ENCODE measurements around the gene FAM13B.
"Not testable (repeated sequence)": the region's sequence is repeated elsewhere in the genome, so short reads cannot be mapped to it uniquely, and the experiment has no call there.

Gene FAM13B

DNA sequence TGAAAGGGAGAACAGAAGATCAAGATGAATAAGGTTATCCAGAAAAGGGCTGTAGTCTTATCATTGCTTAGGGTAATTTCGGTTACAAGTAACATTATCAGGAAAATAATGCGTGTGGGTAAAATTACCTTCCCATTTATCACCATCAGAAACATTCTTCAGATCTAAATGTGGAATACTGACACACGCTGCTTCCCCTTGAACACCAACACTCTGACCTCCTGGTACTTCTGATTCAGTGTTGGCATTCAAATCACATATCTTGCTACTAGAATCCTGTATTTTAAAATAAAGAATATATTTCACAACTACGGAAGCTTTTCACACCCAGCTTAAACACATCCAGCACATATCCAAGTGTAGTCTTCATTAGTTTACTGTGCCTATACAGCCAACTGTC, 73.4 kb downstream of the FAM13B start:
- DNase-seq = no peak

DNA sequence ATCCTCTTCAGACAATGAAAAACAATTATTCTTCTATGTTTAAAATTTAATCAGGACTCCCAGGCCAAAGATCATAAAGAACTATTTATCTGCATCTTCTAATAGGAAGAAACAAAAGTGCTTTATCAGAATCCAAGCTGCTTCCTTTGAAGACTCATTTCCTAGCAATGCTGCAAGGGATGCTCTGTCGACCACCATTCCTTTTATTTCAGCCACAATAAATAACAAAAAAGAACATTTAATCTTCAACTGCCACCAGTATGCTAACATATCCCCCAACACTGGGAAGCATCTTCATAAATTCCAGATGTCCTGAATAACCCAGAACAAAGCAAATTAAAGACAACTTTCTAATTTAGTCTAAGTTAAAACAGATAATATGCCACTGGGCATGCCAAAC, 74.9 kb downstream of the FAM13B start:
- no peak for DNase-seq

DNA sequence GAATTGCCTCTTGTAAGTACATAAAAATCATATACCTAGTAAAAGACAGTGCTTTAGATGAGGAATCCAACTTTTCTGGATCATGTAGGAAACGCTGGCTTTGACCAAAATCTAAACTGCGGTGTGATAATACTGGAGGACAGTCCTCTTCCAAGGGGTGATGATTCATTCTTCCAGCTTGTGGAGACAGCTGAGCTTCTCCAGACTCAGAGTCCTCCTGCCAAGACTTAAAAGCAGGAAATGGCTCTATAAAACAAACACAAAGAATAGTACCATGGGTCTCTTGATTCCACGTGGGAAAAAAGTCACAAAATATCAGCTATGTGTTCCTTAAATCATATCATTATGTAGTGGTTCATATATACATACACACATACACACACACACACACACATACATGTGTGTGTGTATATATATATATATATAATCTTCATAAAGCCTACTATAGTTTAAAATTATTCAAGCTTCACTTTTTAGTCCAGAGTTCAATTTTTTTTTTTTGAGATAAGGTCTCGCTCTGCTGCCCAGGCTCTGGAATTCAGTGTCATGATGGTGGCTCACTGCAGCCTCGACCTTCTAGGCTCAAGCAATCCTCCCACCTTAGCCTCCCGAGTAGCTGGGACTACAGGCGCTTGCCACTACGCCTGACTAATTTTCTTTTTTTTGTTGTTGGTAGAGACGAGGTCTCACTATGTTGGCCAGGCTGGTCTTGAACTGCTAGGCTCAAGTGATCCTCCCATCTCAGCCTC, 78.6 kb downstream of the FAM13B start:
- no peak for DNase-seq

DNA sequence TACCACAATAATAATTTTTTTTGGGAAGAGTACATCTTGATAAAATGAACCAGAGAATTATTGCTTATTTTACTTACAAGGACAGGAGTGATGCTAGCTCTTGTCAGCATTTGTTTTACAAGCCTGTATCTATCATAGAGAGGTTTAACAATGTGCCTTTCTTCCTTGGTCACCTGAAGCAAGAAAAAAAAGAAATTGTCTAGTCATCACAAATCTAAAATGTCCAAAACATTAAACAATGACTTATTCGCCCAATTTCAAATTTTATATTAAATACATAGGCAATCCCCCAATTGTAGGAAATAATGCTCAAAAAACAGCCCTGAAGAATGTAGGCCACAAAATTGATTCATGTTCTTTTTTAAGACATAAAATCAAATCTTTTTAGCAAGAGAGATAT, 87.1 kb downstream of the FAM13B start:
- DNase-seq = no peak

DNA sequence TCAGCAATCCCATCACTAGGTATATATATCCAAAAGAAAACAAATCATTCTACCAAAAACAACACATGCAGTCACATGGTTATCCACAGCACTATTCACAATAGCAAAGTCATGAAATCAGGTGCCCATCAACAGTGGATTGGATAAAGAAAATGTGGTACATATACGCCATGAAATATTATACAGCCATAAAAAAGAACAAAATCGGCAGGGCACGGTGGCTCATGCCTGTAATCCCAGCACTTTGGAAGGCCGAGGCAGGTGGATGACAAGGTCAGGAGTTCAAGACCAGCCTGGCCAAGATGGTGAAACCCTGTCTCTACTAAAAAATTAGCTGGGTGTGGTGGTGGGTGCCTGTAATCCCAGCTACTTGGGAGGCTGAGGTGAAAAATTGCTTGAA, 88.6 kb downstream of the FAM13B start:
- not testable (repeated sequence) for DNase-seq

DNA sequence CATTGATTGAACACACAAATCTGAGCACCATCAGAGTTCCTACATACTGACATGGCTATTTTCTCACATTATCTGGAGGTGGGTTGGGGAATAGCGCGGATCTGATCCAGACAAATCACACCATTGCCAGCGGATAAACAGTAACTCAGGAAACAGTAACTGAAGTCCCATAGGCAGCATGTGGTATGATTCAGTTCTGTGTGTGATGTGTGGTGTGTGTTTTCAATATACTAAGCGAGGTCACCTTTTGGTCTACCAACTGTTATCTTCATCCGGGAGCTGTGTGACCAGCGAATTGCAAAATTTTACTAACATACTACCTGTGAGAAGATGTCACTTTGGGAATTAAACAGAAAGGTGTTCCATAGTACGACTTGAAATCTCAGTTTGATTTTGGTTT, 93.5 kb downstream of the FAM13B start:
- no peak for DNase-seq

DNA sequence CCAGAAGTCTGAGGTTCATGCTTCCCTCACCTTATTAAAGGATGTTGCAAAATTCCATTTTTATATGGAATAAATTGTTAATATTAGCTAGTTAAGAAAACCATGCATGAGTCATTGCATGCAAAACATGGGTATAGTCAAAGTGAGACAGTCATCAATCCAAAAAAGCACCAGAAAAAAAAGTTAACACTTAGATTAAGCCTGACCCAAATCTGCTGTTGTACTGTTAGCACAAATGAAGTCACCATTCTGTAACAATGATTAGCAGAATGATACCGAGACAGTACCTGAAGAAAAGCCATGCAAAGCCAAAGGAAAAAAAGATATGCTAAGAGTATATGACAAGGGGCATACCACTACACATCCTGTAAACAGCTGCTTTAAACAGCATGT, 94.1 kb downstream of the FAM13B start:
- no peak for DNase-seq

DNA sequence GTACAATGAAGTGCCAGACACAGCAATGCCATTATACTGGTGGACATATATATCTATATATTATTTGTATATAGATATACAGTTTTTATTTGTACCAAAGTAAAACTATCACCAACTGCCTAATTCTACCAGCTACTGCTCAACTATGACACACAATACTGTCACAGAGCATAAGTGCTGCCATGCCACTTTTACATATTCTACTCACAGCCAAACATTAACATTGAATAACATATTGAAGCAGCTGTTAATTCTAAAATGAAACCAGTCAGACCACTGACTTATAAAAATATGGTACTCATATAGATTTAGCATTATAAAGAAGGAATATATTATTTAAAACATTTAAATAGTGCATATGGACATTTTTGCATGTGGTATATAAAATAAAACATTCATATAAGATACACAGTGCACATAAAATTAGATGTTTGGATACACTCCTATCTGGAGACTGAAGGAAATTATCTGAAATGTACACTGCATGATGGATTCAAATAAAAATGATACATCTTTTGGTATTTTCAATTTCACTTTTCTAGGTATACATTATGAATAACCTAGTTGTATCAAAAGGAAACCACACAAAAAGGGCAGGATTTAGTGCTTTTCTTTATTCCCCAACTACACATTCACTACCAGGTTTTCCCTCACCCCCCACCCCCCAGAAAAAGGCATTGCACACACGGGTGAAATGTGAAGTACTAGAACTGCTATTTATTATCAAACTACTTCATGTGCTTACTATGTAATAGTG, 94.7 kb downstream of the FAM13B start:
- no peak for DNase-seq

DNA sequence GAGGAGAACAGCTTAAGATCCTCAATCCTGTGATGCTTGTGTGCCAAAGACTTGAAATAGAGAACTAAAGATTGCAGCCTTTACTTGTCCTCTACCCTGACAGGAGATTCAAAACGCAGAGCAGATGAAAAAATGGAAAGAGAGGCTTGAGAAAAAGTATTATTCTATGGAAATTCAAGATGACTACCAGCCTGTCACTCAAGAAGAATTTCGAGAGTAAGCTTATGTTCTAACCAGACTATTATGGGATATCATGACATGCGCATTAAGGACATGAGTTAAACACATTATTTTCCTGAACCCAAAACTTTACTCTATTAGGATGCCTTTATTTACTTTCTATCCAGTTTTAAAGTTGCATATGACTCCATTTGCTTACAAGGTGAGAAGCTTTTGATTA, 97.2 kb downstream of the FAM13B start:
- no peak for DNase-seq

DNA sequence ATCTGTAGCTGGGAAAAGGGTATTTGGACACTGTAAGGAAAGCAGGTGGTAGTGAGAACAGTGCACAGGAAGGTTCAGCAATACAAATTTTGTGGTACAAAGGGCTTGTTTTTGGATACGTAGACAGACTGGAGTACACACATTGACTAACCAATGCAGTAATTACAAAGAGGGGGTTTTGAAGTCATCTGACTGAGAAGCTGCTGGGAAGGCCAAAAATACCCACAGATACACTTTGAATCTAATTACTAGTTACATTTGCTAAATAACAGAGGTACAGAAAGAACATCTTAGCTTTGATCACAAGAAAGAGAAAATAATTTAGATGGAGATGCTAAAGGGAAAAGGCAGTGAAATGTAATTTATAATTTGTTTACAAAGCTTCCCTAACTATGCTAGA, 97.7 kb downstream of the FAM13B start:
- DNase-seq = no peak

DNA sequence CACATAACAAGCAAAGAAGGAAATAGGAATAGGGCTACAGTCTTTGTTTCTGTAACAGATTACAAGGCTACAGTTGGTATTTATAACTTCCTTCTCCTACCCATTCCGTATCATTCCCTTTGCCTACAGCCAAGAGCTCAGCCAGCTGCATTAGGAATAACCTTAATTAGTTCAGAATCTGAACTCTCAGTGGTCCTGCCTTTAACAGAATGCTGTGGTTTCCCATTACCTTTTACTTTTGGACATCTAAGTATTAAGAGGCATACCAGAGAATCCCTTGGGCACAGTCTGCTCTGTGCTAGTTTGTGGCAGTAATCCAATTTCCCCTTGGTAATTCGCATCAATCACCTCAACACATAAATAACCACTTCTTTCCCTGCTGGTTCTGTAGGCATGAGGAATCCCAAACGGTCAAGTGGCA, 99.4 kb downstream of the FAM13B start:
- no peak for DNase-seq

DNA sequence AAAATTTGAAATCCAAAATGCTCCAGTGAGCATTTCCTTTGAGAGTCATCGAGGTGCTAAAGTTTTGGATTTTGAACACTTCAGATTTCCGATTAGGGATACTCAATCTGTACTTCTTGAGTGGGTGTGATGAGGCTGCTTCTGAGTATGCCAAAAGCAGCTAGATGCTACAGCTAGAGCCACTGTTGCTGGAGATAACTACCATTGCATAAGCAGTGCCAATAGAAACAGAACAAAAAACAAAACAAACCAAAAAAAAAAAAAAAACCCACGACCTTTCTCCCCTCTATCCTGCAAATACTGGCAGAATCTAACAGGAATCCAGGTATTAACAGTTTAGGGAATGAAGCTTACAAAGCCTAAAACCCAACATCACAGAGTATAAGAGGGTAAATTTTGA, 100.1 kb downstream of the FAM13B start:
- no peak for DNase-seq

DNA sequence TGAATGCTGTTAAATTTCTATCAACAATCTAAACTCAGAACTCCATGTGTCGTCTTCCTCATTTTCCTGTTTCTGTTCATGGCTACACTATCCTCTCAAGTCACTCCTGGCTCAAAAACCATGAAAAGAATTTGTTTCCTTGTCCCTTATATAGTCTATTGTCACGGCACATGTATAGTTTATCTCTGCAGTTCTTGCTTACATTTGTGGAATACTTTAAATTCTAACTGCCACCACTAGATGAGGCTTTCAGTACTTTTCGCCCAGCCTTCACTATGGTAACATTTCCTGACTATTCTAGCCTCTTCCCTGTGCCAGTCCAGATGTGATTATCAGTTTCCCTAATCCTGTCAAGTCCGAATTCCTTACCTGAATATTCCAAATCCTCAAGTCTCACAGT, 109.0 kb downstream of the FAM13B start:
- no peak for DNase-seq

DNA sequence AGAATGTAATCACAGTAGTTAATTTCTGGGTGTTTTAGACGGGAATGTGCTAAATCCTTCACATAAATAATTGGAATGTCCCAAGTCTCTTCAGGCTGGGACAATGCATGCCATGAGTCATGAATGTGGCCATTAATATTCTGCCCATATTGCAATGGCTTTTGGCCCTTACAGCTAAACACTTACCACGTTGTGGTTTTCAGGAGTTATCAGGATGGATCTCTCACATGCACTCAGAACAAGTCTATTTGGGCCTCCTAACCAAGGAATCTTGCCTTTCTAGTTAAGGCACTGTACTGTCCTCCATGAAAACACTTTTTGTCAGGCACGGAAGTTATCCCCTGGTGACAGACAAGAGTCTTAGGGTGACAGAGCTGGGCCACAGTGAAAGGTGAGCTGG, 110.9 kb downstream of the FAM13B start:
- no peak for DNase-seq

DNA sequence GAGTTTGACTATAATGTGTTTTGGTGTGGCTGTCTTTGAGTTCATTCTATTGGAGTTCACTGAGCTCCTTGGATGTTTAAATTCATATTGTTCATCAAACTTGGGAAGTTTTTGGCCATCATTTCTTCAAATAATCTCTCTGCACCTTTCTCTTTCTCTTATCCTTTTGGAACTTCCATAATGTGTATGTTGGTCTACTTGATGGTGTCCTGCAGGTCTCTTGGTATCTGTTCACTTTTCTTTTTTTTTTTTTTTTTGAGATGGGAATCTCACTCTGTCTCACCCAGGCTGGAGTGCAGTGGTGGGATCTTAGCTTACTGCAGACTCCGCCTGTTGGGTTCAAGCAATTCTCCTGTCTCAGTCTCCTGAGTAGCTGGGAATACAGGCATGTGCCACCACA, 116.0 kb downstream of the FAM13B start:
- DNase-seq = no peak

DNA sequence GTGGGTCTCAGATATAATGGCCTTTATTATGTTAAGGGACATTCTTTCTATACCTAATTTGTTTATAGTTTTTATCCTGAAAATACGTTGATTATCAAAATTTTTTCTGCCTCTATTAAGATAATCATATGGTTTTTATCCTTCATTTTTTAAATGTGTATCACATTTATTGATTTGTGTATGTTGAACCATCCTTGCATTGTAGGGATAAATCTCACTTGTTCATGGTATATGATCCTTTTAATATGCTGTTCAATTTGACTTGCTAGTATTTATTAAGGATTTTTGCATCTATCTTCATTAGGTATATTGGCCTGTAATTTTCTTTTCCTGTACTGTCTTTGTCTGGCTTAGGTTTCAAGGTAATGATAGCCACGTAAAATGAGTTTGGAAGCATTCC, 118.1 kb downstream of the FAM13B start:
- no peak for DNase-seq

DNA sequence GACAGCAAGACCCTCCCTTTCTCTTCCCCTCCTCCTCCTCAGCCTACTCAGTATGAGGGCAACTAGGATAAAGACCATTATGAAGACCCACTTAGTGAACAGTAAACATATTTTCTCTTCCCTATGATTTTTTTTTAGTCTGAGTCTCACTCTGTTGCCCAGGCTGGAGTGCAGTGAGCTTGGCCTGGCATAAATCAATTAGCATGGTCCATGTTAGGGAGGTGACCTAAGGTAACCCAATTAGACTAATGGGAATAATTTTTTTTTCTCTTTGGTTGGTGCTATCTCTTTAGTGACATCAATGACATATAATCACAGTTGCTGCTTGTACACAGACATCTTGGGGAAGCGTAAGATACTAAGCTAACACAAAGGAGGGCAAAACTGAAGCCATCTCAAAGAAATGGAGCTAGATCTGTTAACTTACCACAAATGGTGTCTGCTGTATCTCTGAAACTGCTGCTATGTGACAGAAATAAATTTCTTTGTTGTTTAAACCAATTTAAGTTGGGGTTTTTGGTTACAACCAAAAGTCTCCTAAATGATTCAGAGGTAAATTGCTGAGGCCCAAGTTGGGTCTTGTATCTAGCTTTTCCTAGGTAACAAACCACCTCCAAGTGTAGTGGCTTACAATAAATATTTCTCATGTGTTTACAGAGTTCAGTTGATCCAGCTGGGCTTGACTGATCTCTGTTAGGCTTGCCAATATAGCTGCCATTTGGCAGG, 130.3 kb downstream of the FAM13B start:
- no peak for DNase-seq

DNA sequence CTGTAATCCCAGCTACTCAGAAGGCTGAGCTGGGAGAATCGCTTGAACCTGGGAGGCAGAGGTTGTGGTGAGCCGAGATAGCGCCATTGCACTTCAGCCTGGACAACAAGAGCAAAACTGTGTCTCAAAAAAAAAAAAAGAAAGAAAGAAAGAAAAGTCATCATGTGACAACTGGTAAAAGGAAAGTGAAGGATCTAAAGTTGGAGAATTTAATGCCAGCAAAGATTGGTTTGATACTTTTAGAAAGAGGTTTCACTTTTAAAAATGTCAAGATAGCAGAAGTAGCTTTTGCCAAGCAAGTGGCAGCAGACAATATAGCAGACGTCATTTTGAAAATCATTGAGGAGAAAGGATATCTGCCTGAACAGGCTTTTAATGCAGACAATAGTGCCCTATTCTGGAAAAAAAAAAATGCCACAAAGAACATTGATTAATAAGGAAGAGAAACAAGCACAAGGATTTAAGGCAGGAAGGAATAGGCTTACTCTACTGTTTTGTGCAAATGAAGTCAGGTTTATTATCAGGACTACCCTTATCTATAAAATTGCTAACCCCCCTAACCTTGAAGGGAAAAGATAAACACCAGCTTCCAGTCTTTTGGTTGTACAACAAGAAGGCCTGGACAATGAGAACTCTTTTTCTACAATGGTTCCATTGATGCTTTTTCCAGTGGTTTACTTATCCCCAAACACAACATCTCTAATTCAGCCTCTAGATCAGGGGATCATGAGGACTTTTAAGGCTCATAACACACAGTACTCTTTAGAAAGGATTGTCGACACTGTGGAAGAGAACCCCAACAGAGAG, 131.7 kb downstream of the FAM13B start:
- no peak for DNase-seq

DNA sequence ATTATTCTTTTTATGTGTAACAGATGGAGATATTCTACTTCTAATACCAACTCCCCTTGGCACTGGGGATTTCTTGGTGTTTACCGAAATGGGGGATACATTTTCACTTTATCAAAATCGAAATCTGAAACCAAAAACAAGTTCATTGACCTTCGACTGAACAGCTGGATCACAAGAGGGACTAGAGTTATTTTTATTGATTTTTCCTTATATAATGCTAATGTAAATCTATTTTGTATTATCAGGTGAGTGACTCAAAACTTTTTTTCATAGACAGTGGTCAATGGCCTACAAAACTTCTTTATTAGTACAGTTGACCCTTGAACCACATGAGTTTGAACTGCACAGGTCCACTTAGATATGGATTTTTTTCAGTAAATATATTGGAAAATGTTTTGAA, 133.4 kb downstream of the FAM13B start:
- no peak for DNase-seq

DNA sequence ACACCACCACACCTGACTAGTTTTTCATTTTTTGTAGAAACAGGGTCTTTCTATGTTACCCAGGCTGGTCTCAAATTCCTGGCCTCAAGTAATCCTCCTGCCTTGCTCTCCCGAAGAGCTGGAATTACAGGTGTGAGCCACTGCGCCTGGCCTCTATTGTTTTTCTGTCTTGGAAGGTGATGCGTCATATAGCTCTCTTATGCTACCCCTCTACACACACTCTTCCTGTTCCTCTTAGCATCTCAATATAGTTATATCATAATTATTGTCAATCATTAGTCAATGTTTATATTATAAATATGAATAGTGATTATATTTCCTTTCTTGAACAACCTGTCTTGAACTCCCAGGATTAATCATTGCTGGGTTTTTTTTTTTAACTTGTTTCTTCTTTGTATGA, 136.3 kb downstream of the FAM13B start:
- no peak for DNase-seq

DNA sequence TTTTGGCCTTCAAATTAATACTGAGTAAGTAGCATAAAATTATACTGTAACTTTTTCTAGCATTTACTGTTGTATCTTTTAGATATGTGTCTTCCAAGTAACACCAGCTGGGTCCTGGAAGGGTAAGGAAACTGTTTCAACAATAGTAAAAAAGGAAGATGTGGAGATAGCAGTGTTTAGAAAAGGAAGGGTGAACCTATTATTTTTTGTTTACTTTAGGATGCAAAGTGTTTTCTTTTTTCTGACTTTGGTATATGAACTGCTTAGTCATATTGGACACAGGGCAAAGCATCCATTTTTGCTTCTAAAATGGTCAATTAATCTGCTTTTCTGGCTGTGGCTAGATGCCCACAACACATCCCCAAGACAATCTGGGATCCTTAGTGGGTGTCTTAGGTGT, 138.3 kb downstream of the FAM13B start:
- no peak for DNase-seq

DNA sequence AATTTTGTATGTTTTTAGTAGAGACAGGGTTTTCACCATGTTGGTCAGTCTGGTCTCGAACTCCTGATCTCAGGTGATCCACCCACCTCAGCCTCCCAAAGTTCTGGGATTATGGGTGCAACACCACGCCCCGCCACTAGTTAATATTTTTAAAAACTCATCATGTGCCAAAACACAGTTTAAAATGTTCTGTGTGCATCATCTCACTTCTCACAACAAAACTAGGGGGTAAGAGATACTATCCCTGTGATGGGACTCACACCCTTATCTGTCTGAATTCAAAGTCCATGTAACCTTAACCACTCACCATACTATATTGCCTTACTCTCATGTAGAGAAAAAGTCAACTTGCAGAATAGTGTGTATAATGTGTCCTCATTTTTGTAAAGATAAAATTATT, 141.0 kb downstream of the FAM13B start:
- DNase-seq = no peak

DNA sequence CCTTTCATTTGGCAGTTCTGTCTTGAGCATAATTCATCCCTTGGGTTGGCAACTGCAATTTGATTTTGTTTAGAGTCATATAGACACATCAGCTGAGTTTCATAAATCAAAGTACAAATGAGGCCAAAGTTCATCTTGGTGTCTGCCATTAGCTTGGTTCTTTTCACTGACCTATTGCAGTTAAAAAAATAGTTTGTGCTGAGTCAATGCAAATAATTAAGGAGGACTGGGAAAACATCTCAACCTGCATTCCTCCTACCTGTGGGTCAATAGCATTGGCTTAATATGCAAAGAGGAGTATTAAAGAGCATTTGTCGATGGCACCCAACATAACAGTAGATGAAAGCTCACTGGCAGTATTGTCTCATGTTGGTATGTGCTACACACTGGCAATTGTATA, 142.0 kb downstream of the FAM13B start:
- no peak for DNase-seq
